Measurements from ENCODE around the gene C16orf82. TPM values are rescaled to one million over a fixed set of nuclear protein-coding genes. Genes with fewer than 3 reads are reported as not detected.

C16orf82 gene
- total and polyA plus RNA-seq, 7 donors = not detected

- DNase-seq = no peak
- TF ChIP-seq, protein P1, sequence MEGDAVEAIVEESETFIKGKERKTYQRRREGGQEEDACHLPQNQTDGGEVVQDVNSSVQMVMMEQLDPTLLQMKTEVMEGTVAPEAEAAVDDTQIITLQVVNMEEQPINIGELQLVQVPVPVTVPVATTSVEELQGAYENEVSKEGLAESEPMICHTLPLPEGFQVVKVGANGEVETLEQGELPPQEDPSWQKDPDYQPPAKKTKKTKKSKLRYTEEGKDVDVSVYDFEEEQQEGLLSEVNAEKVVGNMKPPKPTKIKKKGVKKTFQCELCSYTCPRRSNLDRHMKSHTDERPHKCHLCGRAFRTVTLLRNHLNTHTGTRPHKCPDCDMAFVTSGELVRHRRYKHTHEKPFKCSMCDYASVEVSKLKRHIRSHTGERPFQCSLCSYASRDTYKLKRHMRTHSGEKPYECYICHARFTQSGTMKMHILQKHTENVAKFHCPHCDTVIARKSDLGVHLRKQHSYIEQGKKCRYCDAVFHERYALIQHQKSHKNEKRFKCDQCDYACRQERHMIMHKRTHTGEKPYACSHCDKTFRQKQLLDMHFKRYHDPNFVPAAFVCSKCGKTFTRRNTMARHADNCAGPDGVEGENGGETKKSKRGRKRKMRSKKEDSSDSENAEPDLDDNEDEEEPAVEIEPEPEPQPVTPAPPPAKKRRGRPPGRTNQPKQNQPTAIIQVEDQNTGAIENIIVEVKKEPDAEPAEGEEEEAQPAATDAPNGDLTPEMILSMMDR (IDR thresholded peaks at IDR 0.05) = no peak
- no peak for TF ChIP-seq POLR2A (IDR thresholded peaks at IDR 0.05)
- no peak for TF ChIP-seq EP300 (IDR thresholded peaks at IDR 0.05)
- TF ChIP-seq POLR2AphosphoS5 (IDR thresholded peaks at IDR 0.05) = no peak
- Histone ChIP-seq H3K27me3 (no peaks in the 10 kb centered on the region), H3K9me3 (no peaks in the 10 kb centered on the region), H3K4me3 (no peak overlapping the region), H3K4me1 (no peaks in the 10 kb centered on the region), H3K27ac (no peak overlapping the region), H3K36me3 (no peaks in the 10 kb centered on the region)
- intact Hi-C loops (cut with DNase I) = no loop called here
- 95% methylated on average over 3 of the region's 3 CpGs for WGBS, 2 donors
Observed at GRCh38 chr16:27053996-27054395, 12.7 kb upstream of the C16orf82 start.

GRCh38 chr16:27058299-27058698 is 8.4 kb upstream of the C16orf82 start:
- H3K36me3 ChIP-seq = no peaks in the 10 kb centered on the region
- H3K4me3 ChIP-seq = no peak overlapping the region
- no peaks in the 10 kb centered on the region for H3K4me1 ChIP-seq
- no peak for TF ChIP-seq POLR2AphosphoS5 (IDR thresholded peaks at IDR 0.05)
- no peak for TF ChIP-seq POLR2A (IDR thresholded peaks at IDR 0.05)
- TF ChIP-seq EP300 (IDR thresholded peaks at IDR 0.05) = no peak
- TF ChIP-seq, protein P1 (IDR thresholded peaks at IDR 0.05) = no peak
- no peak overlapping the region for H3K27ac ChIP-seq
- DNase-seq = no peak
- intact Hi-C loops (cut with DNase I) = no loop called here
- 75 to 80% methylated on average over 3 of the region's 3 CpGs for WGBS, 2 donors
- no peaks in the 10 kb centered on the region for H3K27me3 ChIP-seq
- H3K9me3 ChIP-seq = no peaks in the 10 kb centered on the region

GRCh38 chr16:27070776-27071175 is 4.0 kb downstream of the C16orf82 start:
- peaks cover 0 to 8% (median 0%) of the 10 kb centered on the region in 3 donors for H3K27me3 ChIP-seq
- H3K4me3 ChIP-seq = no peak overlapping the region
- WGBS, 2 donors = 82 to 84% methylated on average over 6 of the region's 6 CpGs
- H3K9me3 ChIP-seq = peaks cover 0 to 3% (median 0%) of the 10 kb centered on the region in 4 donors
- intact Hi-C loops (cut with DNase I) = no loop called here
- H3K36me3 ChIP-seq = no peaks in the 10 kb centered on the region
- TF ChIP-seq POLR2A (IDR thresholded peaks at IDR 0.05) = no peak
- no peak for TF ChIP-seq EP300 (IDR thresholded peaks at IDR 0.05)
- TF ChIP-seq, protein P1 (IDR thresholded peaks at IDR 0.05) = no peak
- no peak for TF ChIP-seq POLR2AphosphoS5 (IDR thresholded peaks at IDR 0.05)
- no peak for DNase-seq
- H3K27ac ChIP-seq = no peak overlapping the region
- H3K4me1 ChIP-seq = no peaks in the 10 kb centered on the region

DNA sequence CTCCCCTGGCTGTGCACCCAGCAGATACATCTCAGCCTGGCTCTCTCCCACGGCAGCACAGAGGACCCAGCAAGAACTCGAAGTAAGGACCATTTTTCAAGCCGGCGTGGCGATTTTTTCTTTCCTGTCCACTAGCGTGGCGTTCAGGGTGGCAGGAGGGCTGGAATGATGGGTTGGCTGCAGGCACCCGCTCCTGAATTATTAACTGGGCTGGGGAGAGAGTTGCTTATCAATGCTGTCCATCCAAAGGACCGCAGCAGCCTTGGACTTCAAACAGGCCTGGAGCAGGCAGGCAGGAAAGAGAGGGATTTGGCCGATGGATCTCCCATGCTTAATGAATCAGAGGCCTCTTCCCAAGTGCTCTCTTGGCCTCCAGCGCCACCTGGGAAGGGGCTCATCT is 7.0 kb downstream of the C16orf82 start:
- peaks cover 0 to 3% (median 0%) of the 10 kb centered on the region in 4 donors for H3K9me3 ChIP-seq
- no peak overlapping the region for H3K4me3 ChIP-seq
- H3K27me3 ChIP-seq = no peaks in the 10 kb centered on the region
- DNase-seq = no peak
- H3K4me1 ChIP-seq = no peaks in the 10 kb centered on the region
- no peaks in the 10 kb centered on the region for H3K36me3 ChIP-seq
- H3K27ac ChIP-seq = no peak overlapping the region
- 82 to 86% methylated on average over 11 of the region's 11 CpGs for WGBS, 2 donors
- intact Hi-C loops (cut with DNase I) = no loop called here
- no peak for TF ChIP-seq POLR2A (IDR thresholded peaks at IDR 0.05)
- TF ChIP-seq, protein P1 (IDR thresholded peaks at IDR 0.05) = no peak
- no peak for TF ChIP-seq POLR2AphosphoS5 (IDR thresholded peaks at IDR 0.05)
- TF ChIP-seq EP300 (IDR thresholded peaks at IDR 0.05) = no peak

GRCh38 chr16:27080895-27081294 is 14.2 kb downstream of the C16orf82 start:
- no peak overlapping the region for H3K27ac ChIP-seq
- TF ChIP-seq, protein P1 (IDR thresholded peaks at IDR 0.05) = no peak
- TF ChIP-seq EP300 (IDR thresholded peaks at IDR 0.05) (no peak), POLR2A (IDR thresholded peaks at IDR 0.05) (no peak), POLR2AphosphoS5 (IDR thresholded peaks at IDR 0.05) (no peak)
- peaks cover 0 to 41% (median 5%) of the 10 kb centered on the region in 3 donors for H3K27me3 ChIP-seq
- no peaks in the 10 kb centered on the region for H3K9me3 ChIP-seq
- no peaks in the 10 kb centered on the region for H3K36me3 ChIP-seq
- WGBS, 2 donors = 22 to 26% methylated on average over 4 of the region's 4 CpGs
- intact Hi-C loops (cut with DNase I) = no loop called here
- H3K4me1 ChIP-seq = no peaks in the 10 kb centered on the region
- DNase-seq = no peak
- H3K4me3 ChIP-seq = no peak overlapping the region

Measured in sigmoid colon (tissue), 7 donors.